DMS 273 (cell line): ENCODE results near the gene BRAT1.

Experiments
- DNase-seq: peaks from one replicate; lab custom pipeline; 2025; ENCODE audit not compliant: unreplicated experiment; lab: John Stamatoyannopoulos, UW

The BRAT1 gene

GRCh38 chr7:2525658-2526630 lies 29.4 kb downstream of the BRAT1 start:
- peak; percentile 81 for DNase-seq

DNA sequence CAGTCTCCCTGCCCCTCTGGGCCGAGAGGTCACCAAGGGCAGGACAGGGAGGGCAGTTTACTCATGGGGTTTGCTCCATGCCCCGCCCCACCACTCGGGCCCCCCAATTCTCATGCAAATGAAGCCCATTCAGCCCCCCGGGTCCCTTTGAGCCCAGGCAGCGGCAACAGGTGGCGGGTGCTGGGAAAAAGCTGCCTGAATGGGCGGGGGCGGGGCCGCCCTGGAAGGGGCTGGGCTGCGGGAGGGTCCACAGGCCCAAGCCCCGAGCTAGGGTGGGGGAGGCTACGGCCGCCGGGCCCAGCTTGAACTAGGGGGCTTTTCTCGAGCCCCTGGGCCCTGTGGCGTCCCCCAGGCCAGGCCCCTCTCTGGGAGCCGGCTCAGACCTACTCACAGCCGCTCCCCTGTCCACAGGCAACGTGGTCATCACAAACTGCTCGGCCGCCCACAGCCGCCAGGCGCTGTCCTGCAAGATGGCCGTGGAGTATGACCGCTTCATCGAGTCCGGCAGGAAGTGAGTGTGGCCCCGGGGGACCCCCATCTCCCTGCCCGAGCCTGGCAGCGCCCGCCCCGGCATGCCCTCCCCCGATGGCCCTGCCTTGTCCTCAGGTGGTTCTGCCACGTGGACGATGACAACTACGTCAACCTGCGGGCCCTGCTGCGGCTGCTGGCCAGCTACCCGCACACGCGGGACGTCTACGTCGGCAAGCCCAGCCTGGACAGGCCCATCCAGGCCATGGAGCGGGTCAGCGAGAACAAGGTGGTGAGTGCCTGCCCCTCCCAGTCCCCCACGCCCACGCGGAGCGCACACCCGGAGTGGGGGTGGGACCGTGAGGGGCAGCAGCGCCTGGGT lies 30.3 kb downstream of the BRAT1 start:
- DNase-seq, result no peak

DNA sequence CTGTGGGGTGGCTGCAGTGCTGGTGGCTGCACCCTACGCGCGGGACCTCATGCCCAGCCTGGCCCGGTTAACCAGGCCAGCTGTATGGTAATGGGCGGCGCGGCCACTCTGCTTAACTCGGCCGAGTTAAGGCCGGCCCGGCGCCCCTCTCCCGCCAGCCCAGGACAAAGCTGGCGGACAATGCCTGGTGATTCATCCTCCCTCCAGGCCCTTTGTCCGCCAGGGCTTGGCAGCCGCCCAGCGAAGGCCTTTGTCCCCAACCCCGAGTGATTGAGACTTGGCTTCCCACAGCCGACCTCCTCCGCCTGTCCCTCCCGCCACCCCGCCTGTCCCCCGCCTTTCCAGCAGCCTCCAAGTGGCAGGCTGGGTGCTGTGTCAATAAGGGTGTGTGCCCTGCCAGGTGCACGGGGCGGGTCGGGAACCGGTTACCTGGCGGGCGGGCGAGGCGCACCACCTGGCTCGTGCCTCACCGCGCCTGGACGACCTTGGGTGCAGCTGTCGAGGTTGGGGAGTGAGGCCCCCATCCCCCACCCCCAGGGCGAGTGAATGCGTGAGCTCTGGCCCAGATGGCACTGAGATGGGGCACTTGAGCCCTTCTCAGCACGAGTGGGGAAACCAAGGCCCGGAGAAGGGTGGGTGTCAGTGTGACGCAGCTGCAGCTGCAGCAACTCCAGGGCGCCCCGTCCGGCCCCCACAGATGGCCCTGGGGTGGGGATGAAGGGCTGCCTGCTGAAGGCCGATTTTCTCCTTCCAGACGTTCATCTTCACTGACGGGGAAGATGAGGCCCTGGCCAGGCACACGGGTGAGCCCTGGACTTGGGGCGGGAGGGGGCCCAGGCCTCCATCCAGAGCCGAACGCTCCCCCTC lies 31.1 kb downstream of the BRAT1 start:
- peak; percentile 57 for DNase-seq

DNA sequence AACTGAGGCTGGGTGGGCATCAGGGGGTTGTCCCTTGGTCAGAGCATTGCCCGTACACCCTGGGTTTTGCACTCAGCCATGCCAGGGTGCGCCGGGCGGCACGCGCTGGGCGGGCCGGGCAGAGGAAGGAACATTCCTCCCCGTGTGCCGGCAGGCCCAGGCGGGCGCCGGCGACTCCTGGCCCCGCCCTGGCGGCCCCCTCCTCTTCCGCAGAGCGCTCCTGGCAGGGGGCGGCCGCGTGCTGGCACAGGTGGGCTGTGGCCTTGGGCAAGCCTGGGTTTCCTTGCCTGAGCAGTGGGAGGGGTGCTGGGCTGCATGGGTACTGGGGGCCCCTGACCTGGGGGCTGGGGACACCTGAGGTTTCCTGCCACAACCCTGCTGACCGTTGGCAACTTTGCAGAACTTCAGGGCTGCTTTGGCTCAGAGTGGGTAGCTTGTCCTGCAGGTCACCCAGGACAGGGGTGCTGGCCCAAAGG lies 31.8 kb downstream of the BRAT1 start:
- no peak for DNase-seq

- no peak for DNase-seq
Observed at GRCh38 chr7:2522780-2523433, 32.4 kb downstream of the BRAT1 start.

DNA sequence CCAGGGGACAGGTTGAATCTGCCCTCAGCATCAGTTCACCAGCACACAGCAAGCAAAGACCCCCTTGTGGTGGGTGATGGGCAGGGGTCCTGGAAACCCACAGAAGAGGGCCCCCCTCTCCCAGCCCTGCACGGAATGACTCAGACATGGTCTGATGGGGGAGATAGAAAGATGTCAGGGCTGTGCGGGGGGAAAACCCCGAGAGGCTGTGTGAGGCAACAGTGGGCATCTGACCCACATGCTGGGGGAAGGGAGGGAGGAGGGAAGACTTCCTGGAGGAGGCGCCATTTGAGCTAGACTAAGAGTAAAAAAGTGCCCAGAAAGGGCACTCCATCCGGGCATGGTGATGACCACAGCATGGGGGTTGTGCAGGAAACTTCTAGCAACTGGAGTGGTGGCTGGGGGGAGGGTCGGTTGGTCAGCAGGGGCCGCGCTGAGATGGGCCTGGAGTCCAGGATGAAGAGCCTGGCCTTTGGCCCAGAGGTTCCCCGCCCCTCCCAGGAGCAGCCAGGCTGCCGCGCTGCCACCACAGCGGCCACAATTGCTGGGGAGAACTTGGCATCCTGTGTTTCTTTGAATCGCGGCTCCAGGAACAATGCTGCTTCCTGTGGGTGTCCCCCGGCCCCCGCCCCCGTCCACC lies 33.3 kb downstream of the BRAT1 start:
- no peak for DNase-seq

DNA sequence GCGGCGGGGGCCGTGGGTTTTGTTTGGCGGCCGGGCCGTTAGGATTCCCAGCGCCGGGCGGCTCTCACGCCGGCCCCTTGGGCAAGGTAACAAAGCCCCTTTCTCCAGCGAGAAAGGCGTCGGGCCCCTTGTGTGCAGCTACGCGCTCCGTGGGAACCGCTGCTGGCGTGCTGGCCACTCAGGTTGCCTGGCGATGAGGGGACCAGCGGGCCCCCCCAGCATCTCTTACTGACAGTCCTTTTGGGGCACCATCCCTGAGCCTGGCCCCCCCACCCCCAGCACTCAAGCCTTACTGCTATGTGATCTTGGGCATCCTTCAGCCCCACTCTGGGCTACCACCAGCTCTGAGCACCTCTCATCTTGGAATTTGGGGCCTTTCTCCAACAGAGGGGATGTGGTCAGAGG lies 34.0 kb downstream of the BRAT1 start:
- no peak for DNase-seq

DNA sequence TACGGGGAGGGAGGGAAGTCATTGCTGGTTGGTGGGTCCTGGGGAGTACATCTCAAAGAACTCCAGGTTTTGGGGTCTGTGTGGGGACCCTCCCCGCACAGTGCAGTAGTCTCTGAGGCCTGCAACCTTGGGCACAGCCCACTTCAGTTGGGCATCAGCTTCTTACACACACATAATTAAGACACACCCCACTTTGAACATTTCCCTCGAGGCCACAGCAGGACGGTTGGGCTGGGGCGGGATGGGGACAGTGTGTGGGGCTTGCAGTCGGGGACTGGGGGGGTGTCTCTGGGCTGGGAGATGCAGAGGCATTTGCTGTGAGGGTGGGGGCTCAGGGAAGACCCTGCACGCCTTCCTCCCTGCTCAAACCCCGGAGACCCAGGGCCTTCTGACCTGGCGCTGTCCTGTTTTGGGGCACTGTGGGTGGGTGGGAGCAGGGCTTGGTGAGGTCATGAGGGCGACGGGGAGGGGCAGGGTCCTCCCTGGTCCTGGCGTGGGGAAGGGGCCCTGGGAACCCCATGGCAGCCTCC lies 34.5 kb downstream of the BRAT1 start:
- DNase-seq, result no peak

- DNase-seq, result peak; percentile 60
Observed at GRCh38 chr7:2520131-2520760, 35.1 kb downstream of the BRAT1 start.

DNA sequence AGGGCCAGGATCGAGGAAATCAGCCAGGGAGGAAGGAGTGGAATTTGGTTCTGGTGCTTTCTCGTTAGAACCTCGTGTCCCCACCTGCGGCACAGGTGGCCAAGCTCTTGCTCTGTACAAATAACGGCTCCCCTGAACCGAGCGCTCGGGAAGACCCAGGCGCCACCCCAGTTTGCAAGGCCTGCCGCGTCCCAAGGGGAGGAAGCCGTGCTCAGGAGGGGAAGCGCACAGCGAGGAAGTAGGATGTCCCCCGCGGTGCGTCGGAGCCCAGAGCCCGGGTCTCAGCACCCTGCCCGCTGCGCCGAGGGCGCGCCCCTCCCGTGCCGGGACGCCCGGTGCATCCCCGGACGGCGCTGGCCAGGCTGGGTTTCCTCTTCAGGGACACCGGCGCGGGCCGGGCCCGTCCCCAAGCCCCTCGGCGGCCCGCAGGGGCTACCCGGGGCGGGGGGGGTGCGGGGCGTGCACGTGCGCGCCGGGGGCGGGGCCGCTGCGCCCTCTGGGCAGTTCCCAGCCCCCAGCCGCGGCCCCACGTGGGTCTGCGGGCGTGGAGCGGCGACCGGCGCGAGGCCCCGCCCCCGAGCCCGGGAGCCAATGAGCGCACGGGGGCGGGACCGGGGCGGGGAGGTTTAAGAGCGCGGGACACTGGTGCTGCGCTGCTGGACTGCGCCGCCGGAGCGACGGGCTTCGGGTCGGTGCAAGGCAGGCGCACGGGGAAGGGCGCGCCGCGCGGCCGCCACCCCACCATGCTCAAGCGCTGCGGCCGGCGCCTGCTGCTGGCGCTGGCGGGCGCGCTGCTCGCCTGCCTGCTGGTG lies 36.0 kb downstream of the BRAT1 start, which contains the start of gene LFNG:
Gene LFNG, plus strand, starts transcription at position 656 of the 812 bp plus-strand sequence. Its CDS starts 88 bp downstream, at position 744.
- DNase-seq, result peak; percentile 98

GRCh38 chr7:2518737-2519118 lies 36.6 kb downstream of the BRAT1 start:
- peak; percentile 83 for DNase-seq

DNA sequence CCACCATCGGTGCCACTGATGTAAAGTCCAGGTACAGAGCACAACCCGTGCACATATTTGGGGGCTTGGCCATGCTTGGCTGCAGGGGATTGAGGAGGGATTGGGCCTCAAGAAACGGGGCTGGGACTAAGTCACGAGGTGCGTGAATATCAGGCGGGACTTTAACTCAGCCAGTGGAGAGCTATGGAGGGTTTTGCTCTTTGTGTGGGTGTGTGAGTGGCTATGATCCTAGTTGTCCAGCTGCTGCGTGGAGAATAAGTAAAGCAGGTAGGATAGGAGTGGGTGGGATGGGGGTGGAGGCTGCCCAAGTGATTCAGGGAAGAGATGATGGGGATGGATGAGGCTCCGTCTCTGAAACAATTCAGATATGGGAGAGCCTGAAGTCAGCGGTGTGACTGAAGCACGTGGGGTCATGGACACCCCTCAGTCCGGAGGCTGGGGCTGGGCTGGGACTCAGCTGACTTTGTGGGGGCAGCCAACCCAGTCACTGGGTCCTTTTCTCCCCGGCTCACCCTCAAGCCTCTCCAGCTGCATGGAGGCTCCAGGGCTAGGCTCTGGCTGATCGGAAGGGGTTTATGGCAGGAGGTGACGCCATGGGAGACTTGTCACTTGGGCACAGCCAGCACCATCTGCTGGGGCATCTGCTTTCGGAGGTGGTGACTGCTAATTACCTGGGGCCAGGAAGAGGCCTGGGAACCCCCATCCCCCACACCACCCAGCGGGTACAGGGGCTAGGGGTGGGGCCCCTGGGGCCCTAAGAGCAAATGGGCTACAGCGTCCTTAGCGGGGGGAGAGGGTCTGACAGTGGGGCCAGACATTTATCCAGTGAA lies 37.4 kb downstream of the BRAT1 start:
- peak; percentile 92 for DNase-seq

- no peak for DNase-seq
Observed at GRCh38 chr7:2517026-2517425, 38.3 kb downstream of the BRAT1 start.

DNA sequence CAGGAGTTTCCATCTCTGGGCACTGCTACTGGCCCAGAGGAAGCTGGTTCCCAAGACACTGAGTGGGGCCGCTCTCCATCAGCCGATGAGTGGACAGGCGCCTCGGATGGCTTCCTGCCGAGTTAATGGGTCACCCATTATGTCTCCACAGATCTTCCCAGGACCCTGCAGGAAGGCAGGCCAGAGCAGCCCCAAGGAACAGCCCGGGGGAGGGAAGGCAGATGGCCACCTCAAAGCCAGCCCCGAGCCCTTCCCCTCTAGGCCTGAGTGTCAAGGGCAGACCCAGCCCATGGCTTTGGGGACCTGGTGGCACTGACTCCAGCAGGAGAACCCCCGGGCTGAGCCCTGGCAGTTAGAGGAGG lies 39.1 kb downstream of the BRAT1 start:
- DNase-seq, result no peak

GRCh38 chr7:2515424-2516193 lies 39.7 kb downstream of the BRAT1 start:
- DNase-seq, result peak; percentile 51
